GM12892 (cell line): ENCODE results near the gene DHX15.
A peak's percentile ranks its signal among the peaks of the same experiment; 100 is the strongest.

Source experiments
- DNase-seq: peaks from one replicate; pipeline ENCODE4 v3.0.0; 2011; ENCODE audit not compliant: insufficient read length
- FAIRE-seq: peaks from 2 replicates; lab custom pipeline; 2011; peaks lifted over from hg19 to GRCh38; lab: Jason Lieb, UNC
- POLR2A ChIP-seq: IDR thresholded peaks from 2 replicates; pipeline ENCODE4 v1.6.1; 2011; ENCODE audit warnings: low read depth, low read length, control low read depth
- POLR2AphosphoS5 ChIP-seq: IDR thresholded peaks from 2 replicates; pipeline ENCODE4 v1.6.1; 2011; ENCODE audit warnings: low read depth, low read length, control low read depth
- TAF1 ChIP-seq: IDR thresholded peaks from 2 replicates; pipeline ENCODE4 v1.6.1; 2011; ENCODE audit warnings: low read depth, mild to moderate bottlenecking, control low read depth, low read length, borderline replicate concordance

DHX15 gene

GRCh38 chr4:24559032-24559821 is 25.1 kb downstream of the DHX15 start:
- TF ChIP-seq TAF1 (no peak), POLR2AphosphoS5 (no peak), POLR2A (no peak)
- DNase-seq (no peak), FAIRE-seq (peak; percentile 60)

GRCh38 chr4:24557026-24558025 is 27.0 kb downstream of the DHX15 start:
- DNase-seq (no peak), FAIRE-seq (peak; percentile 76)
- TF ChIP-seq POLR2AphosphoS5 (no peak), POLR2A (no peak)

GRCh38 chr4:24551492-24552289 is 32.7 kb downstream of the DHX15 start:
- FAIRE-seq, result peak; percentile 17
- DNase-seq, result no peak
- TF ChIP-seq TAF1, result no peak
- no peak for TF ChIP-seq POLR2AphosphoS5
- TF ChIP-seq POLR2A, result no peak

- no peak for TF ChIP-seq TAF1
- TF ChIP-seq POLR2A, result no peak
- TF ChIP-seq POLR2AphosphoS5, result no peak
- FAIRE-seq, result no peak
- DNase-seq, result no peak
Observed at GRCh38 chr4:24550441-24551175, 33.7 kb downstream of the DHX15 start.

GRCh38 chr4:24547979-24548378 is 36.4 kb downstream of the DHX15 start:
- FAIRE-seq, result no peak
- no peak for DNase-seq
- TF ChIP-seq POLR2A (no peak), POLR2AphosphoS5 (no peak), TAF1 (no peak)

- no peak for DNase-seq
- TF ChIP-seq TAF1 (no peak), POLR2AphosphoS5 (no peak), POLR2A (no peak)
- peak; percentile 48 for FAIRE-seq
Observed at GRCh38 chr4:24544208-24544988, 40.0 kb downstream of the DHX15 start.

- DNase-seq (no peak), FAIRE-seq (peak; percentile 17)
Observed at GRCh38 chr4:24537025-24537424, 47.3 kb downstream of the DHX15 start.

GRCh38 chr4:24535399-24535798 is 49.0 kb downstream of the DHX15 start:
- DNase-seq (no peak), FAIRE-seq (no peak)
- TF ChIP-seq POLR2A, result no peak
- TF ChIP-seq TAF1, result no peak
- TF ChIP-seq POLR2AphosphoS5, result no peak

More at GRCh38 chr4:24537025-24537424, 47.3 kb downstream of the DHX15 start:
- no peak for TF ChIP-seq TAF1
- TF ChIP-seq POLR2A, result no peak
- no peak for TF ChIP-seq POLR2AphosphoS5

GRCh38 chr4:24533364-24533763 is 51.0 kb downstream of the DHX15 start:
- FAIRE-seq (no peak), DNase-seq (no peak)
- no peak for TF ChIP-seq TAF1
- TF ChIP-seq POLR2AphosphoS5, result no peak
- no peak for TF ChIP-seq POLR2A

GRCh38 chr4:24529555-24529954 is 54.8 kb downstream of the DHX15 start:
- no peak for FAIRE-seq
- DNase-seq, result no peak
- TF ChIP-seq POLR2A (no peak), POLR2AphosphoS5 (no peak), TAF1 (no peak)

GRCh38 chr4:24527371-24527770 is 57.0 kb downstream of the DHX15 start:
- no peak for FAIRE-seq
- no peak for DNase-seq
- TF ChIP-seq POLR2AphosphoS5, result no peak
- TF ChIP-seq POLR2A, result no peak
- no peak for TF ChIP-seq TAF1
